Keratinocyte (primary cell): Measurements from ENCODE around the gene RAPGEF4. TPM values are rescaled to one million over a fixed set of nuclear protein-coding genes. Genes with fewer than 3 reads are reported as not detected.

ENCODE experiments used
- polyA plus RNA-seq, 5 experiments: library from polyadenylated mRNA; depleted of rRNA in 3 of 5; stranded (reverse) in 3 of 5; stranded (forward) in 1 of 5; unstranded in 1 of 5; fragments of >200 nt; gene quantifications; 1 replicate in 1 of 5; 2 replicates in 3 of 5; 3 replicates in 1 of 5; pipeline versions ENCODE4 v1.2.1 to v1.2.3, GENCODE V29; 2011 to 2012; ENCODE audit warnings: missing spikeins in 2 of 5, low read depth in 1 of 5, low replicate concordance in 1 of 5
- small RNA-seq, 3 experiments: library from RNA; depleted of rRNA; stranded (forward); fragments of <200 nt; gene quantifications; one replicate each; pipeline ENCODE3, GENCODE V24; 2012; ENCODE audit warnings: low read depth in 3 of 3, low replicate concordance in 1 of 3; ENCODE audit not compliant: insufficient read length in 3 of 3

Gene RAPGEF4
- polyA plus RNA-seq, 1 donor (not counting 4 experiments of a cell fraction or from before 2014, with no cell fraction given): 1.6 TPM

Small RNAs within 50 kb of the gene (small RNA-seq; reads per million reads assigned to genes)
- gene RF01210: 0 reads per million in 3 experiments

Other genes starting within 250 kb of the RAPGEF4 start
- 10.5 to 29.2 TPM (median 22.9 TPM) in 3 replicates for gene PDK1, start 179.8 kb upstream of the RAPGEF4 start, polyA plus RNA-seq